ENCODE results near the gene MYH10.

Gene MYH10

GRCh38 chr17:8447799-8448198, 182.7 kb downstream of the MYH10 start:
- ChIA-PET POLR2A (interaction anchor here (0.5 kb wide), 1 partner anchor 143 kb away, joined by 3 read pairs; no protein-coding TSS in a partner anchor), CTCF (interaction anchor here (1.8 kb wide), 1 partner anchor 9 kb away, joined by 8 read pairs; no protein-coding TSS in a partner anchor)
- Histone ChIP-seq H3K27ac (ENCODE audit: insufficient read depth in 1 of 2, low read depth in 1 of 2, low read length in 2 of 2, poor library complexity in 1 of 2, severe bottlenecking in 2 of 2) (peak overlapping the region in 1 of 2 experiments; percentile 53), H3K27me3 (replicated peaks in 2 of 5; ENCODE audit: control insufficient read depth in 4 of 5, insufficient read depth in 5 of 5, low read length in 4 of 5) (no peaks in the 10 kb centered on the region), H3K4me1 (ENCODE audit: control extremely low read depth in 1 of 4, control insufficient read depth in 4 of 4, insufficient read depth in 4 of 4, low read length in 3 of 4) (no peaks in the 10 kb centered on the region), H3K36me3 (ENCODE audit: control insufficient read depth in 4 of 4, insufficient read depth in 4 of 4, low read length in 3 of 4) (peaks cover 31 to 73% (median 53%) of the 10 kb centered on the region in 4 experiments), H3K9me3 (ENCODE audit: control extremely low read depth in 1 of 5, control insufficient read depth in 4 of 5, insufficient read depth in 2 of 5, low read depth in 1 of 5, low read length in 4 of 5) (no peaks in the 10 kb centered on the region), H3K4me3 (ENCODE audit: control insufficient read depth in 1 of 7, extremely low read depth in 1 of 7, insufficient read depth in 4 of 7, low read depth in 2 of 7, low read length in 6 of 7) (no peak overlapping the region)
- WGBS (ENCODE audit: insufficient coverage) = no CpG with 5 or more reads among the region's 4 CpGs
- no peak for DNase-seq

- Histone ChIP-seq H3K9me3 (ENCODE audit: control extremely low read depth in 1 of 5, control insufficient read depth in 4 of 5, insufficient read depth in 2 of 5, low read depth in 1 of 5, low read length in 4 of 5) (no peaks in the 10 kb centered on the region), H3K36me3 (ENCODE audit: control insufficient read depth in 4 of 4, insufficient read depth in 4 of 4, low read length in 3 of 4) (peaks cover 20 to 54% (median 40%) of the 10 kb centered on the region in 4 experiments), H3K27me3 (replicated peaks in 2 of 5; ENCODE audit: control insufficient read depth in 4 of 5, insufficient read depth in 5 of 5, low read length in 4 of 5) (no peaks in the 10 kb centered on the region), H3K4me3 (ENCODE audit: control insufficient read depth in 1 of 7, extremely low read depth in 1 of 7, insufficient read depth in 4 of 7, low read depth in 2 of 7, low read length in 6 of 7) (no peak overlapping the region), H3K4me1 (ENCODE audit: control extremely low read depth in 1 of 4, control insufficient read depth in 4 of 4, insufficient read depth in 4 of 4, low read length in 3 of 4) (peaks cover 7 to 12% (median 11%) of the 10 kb centered on the region in 4 experiments), H3K27ac (ENCODE audit: insufficient read depth in 1 of 2, low read depth in 1 of 2, low read length in 2 of 2, poor library complexity in 1 of 2, severe bottlenecking in 2 of 2) (no peak overlapping the region)
- DNase-seq = no peak
- WGBS (ENCODE audit: insufficient coverage) = 98% methylated on average over 4 of the region's 4 CpGs
- ChIA-PET CTCF (interaction anchor here (2.0 kb wide), 1 partner anchor 13 kb away, joined by 7 read pairs; no protein-coding TSS in a partner anchor), POLR2A (no interaction called here)
These were observed 185.0 kb downstream of the MYH10 start for GRCh38 chr17:8445536-8445935.

- Histone ChIP-seq H3K4me1 (ENCODE audit: control extremely low read depth in 1 of 4, control insufficient read depth in 4 of 4, insufficient read depth in 4 of 4, low read length in 3 of 4) (peaks cover 7 to 12% (median 11%) of the 10 kb centered on the region in 4 experiments), H3K27ac (ENCODE audit: insufficient read depth in 1 of 2, low read depth in 1 of 2, low read length in 2 of 2, poor library complexity in 1 of 2, severe bottlenecking in 2 of 2) (no peak overlapping the region), H3K4me3 (ENCODE audit: control insufficient read depth in 1 of 7, extremely low read depth in 1 of 7, insufficient read depth in 4 of 7, low read depth in 2 of 7, low read length in 6 of 7) (no peak overlapping the region), H3K9me3 (ENCODE audit: control extremely low read depth in 1 of 5, control insufficient read depth in 4 of 5, insufficient read depth in 2 of 5, low read depth in 1 of 5, low read length in 4 of 5) (no peaks in the 10 kb centered on the region), H3K27me3 (replicated peaks in 2 of 5; ENCODE audit: control insufficient read depth in 4 of 5, insufficient read depth in 5 of 5, low read length in 4 of 5) (no peaks in the 10 kb centered on the region), H3K36me3 (ENCODE audit: control insufficient read depth in 4 of 4, insufficient read depth in 4 of 4, low read length in 3 of 4) (peaks cover 18 to 56% (median 40%) of the 10 kb centered on the region in 4 experiments)
- CTCF ChIA-PET = no interaction called here
- 100% methylated on average over 3 of the region's 4 CpGs for WGBS (ENCODE audit: insufficient coverage)
- POLR2A ChIA-PET = no interaction called here
- DNase-seq = no peak
These were observed 186.0 kb downstream of the MYH10 start for GRCh38 chr17:8444494-8444893.

GRCh38 chr17:8443756-8444155, 186.8 kb downstream of the MYH10 start:
- 100% methylated on average over 7 of the region's 7 CpGs for WGBS (ENCODE audit: insufficient coverage)
- Histone ChIP-seq H3K4me3 (ENCODE audit: control insufficient read depth in 1 of 7, extremely low read depth in 1 of 7, insufficient read depth in 4 of 7, low read depth in 2 of 7, low read length in 6 of 7) (no peak overlapping the region), H3K27me3 (replicated peaks in 2 of 5; ENCODE audit: control insufficient read depth in 4 of 5, insufficient read depth in 5 of 5, low read length in 4 of 5) (no peaks in the 10 kb centered on the region), H3K27ac (ENCODE audit: insufficient read depth in 1 of 2, low read depth in 1 of 2, low read length in 2 of 2, poor library complexity in 1 of 2, severe bottlenecking in 2 of 2) (no peak overlapping the region), H3K36me3 (ENCODE audit: control insufficient read depth in 4 of 4, insufficient read depth in 4 of 4, low read length in 3 of 4) (peaks cover 13 to 50% (median 35%) of the 10 kb centered on the region in 4 experiments), H3K9me3 (ENCODE audit: control extremely low read depth in 1 of 5, control insufficient read depth in 4 of 5, insufficient read depth in 2 of 5, low read depth in 1 of 5, low read length in 4 of 5) (no peaks in the 10 kb centered on the region), H3K4me1 (ENCODE audit: control extremely low read depth in 1 of 4, control insufficient read depth in 4 of 4, insufficient read depth in 4 of 4, low read length in 3 of 4) (peaks cover 7 to 12% (median 11%) of the 10 kb centered on the region in 4 experiments)
- ChIA-PET POLR2A (no interaction called here), CTCF (interaction anchor here (1.0 kb wide), 1 partner anchor 33 kb away, joined by 4 read pairs; no protein-coding TSS in a partner anchor)
- DNase-seq = no peak

- Histone ChIP-seq H3K27ac (ENCODE audit: insufficient read depth in 1 of 2, low read depth in 1 of 2, low read length in 2 of 2, poor library complexity in 1 of 2, severe bottlenecking in 2 of 2) (no peak overlapping the region), H3K27me3 (replicated peaks in 2 of 5; ENCODE audit: control insufficient read depth in 4 of 5, insufficient read depth in 5 of 5, low read length in 4 of 5) (no peaks in the 10 kb centered on the region), H3K9me3 (ENCODE audit: control extremely low read depth in 1 of 5, control insufficient read depth in 4 of 5, insufficient read depth in 2 of 5, low read depth in 1 of 5, low read length in 4 of 5) (no peaks in the 10 kb centered on the region), H3K4me1 (ENCODE audit: control extremely low read depth in 1 of 4, control insufficient read depth in 4 of 4, insufficient read depth in 4 of 4, low read length in 3 of 4) (peaks cover 9 to 17% (median 13%) of the 10 kb centered on the region in 4 experiments), H3K36me3 (ENCODE audit: control insufficient read depth in 4 of 4, insufficient read depth in 4 of 4, low read length in 3 of 4) (peaks cover 12 to 40% (median 25%) of the 10 kb centered on the region in 4 experiments), H3K4me3 (ENCODE audit: control insufficient read depth in 1 of 7, extremely low read depth in 1 of 7, insufficient read depth in 4 of 7, low read depth in 2 of 7, low read length in 6 of 7) (no peak overlapping the region)
- no peak for DNase-seq
- ChIA-PET CTCF (no interaction called here), POLR2A (no interaction called here)
- WGBS (ENCODE audit: insufficient coverage) = no CpG with 5 or more reads among the region's 2 CpGs
These were observed 188.2 kb downstream of the MYH10 start for GRCh38 chr17:8442310-8442709.

- H3K4me3 ChIP-seq (ENCODE audit: control insufficient read depth in 1 of 7, extremely low read depth in 1 of 7, insufficient read depth in 4 of 7, low read depth in 2 of 7, low read length in 6 of 7) = no peak overlapping the region
- H3K4me1 ChIP-seq (ENCODE audit: control extremely low read depth in 1 of 4, control insufficient read depth in 4 of 4, insufficient read depth in 4 of 4, low read length in 3 of 4) = peaks cover 11 to 23% (median 17%) of the 10 kb centered on the region in 4 experiments
- H3K27me3 ChIP-seq (replicated peaks in 2 of 5; ENCODE audit: control insufficient read depth in 4 of 5, insufficient read depth in 5 of 5, low read length in 4 of 5) = no peaks in the 10 kb centered on the region
- ChIA-PET CTCF (interaction anchor here (0.5 kb wide), 1 partner anchor 240 kb away, joined by 3 read pairs; no protein-coding TSS in a partner anchor), POLR2A (no interaction called here)
- WGBS (ENCODE audit: insufficient coverage) = no CpG with 5 or more reads among the region's 2 CpGs
- H3K9me3 ChIP-seq (ENCODE audit: control extremely low read depth in 1 of 5, control insufficient read depth in 4 of 5, insufficient read depth in 2 of 5, low read depth in 1 of 5, low read length in 4 of 5) = no peaks in the 10 kb centered on the region
- peaks cover 12 to 35% (median 22%) of the 10 kb centered on the region in 4 experiments for H3K36me3 ChIP-seq (ENCODE audit: control insufficient read depth in 4 of 4, insufficient read depth in 4 of 4, low read length in 3 of 4)
- no peak overlapping the region for H3K27ac ChIP-seq (ENCODE audit: insufficient read depth in 1 of 2, low read depth in 1 of 2, low read length in 2 of 2, poor library complexity in 1 of 2, severe bottlenecking in 2 of 2)
- no peak for DNase-seq
These were observed 188.8 kb downstream of the MYH10 start for GRCh38 chr17:8441690-8442089.

DNA sequence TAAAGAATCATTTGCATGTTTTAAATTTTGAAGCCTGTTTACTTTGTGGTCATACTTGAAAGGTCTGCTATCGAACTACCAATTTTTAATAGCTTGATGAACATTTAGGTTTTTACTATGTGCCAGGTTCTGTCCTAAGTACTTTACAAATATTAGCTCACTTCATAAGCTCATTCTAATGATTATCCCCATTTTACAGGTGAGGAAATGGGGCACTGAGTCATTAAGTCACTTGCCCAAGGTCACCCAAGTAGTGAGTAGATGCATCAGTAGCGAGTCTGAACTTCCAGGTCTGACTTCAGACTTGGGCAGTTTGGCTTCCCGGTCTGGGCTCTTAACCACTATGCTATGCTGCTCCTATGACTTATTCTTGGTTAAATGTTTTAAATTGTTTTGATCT, 190.8 kb downstream of the MYH10 start:
- no peak overlapping the region for H3K27ac ChIP-seq (ENCODE audit: insufficient read depth in 1 of 2, low read depth in 1 of 2, low read length in 2 of 2, poor library complexity in 1 of 2, severe bottlenecking in 2 of 2)
- no peak for DNase-seq
- peaks cover 5 to 20% (median 11%) of the 10 kb centered on the region in 4 experiments for H3K36me3 ChIP-seq (ENCODE audit: control insufficient read depth in 4 of 4, insufficient read depth in 4 of 4, low read length in 3 of 4)
- peaks cover 12 to 31% (median 20%) of the 10 kb centered on the region in 4 experiments for H3K4me1 ChIP-seq (ENCODE audit: control extremely low read depth in 1 of 4, control insufficient read depth in 4 of 4, insufficient read depth in 4 of 4, low read length in 3 of 4)
- POLR2A ChIA-PET = no interaction called here
- no peaks in the 10 kb centered on the region for H3K9me3 ChIP-seq (ENCODE audit: control extremely low read depth in 1 of 5, control insufficient read depth in 4 of 5, insufficient read depth in 2 of 5, low read depth in 1 of 5, low read length in 4 of 5)
- H3K27me3 ChIP-seq (replicated peaks in 2 of 5; ENCODE audit: control insufficient read depth in 4 of 5, insufficient read depth in 5 of 5, low read length in 4 of 5) = no peaks in the 10 kb centered on the region
- CTCF ChIA-PET = interaction anchor here (1.4 to 2.3 kb wide), 2 partner anchors 29 to 31 kb away, joined by 3 to 10 read pairs; no protein-coding TSS in a partner anchor
- H3K4me3 ChIP-seq (ENCODE audit: control insufficient read depth in 1 of 7, extremely low read depth in 1 of 7, insufficient read depth in 4 of 7, low read depth in 2 of 7, low read length in 6 of 7) = no peak overlapping the region
- WGBS (ENCODE audit: insufficient coverage) = 100% methylated on average over 2 of the region's 3 CpGs

Measured in common myeloid progenitor, CD34-positive (primary cell).